K562 (cell line): ENCODE data around the gene IGSF8. TPM values are rescaled to one million over a fixed set of nuclear protein-coding genes. Genes with fewer than 3 reads are reported as not detected.

Experiments
- ATAC-seq: fragments of 200-7000 bp; cut with Tn5 transposase; 3 replicates; pipeline ENCODE4 v1.9.1; 2020; ENCODE audit warnings: moderate library complexity
- BruUV-seq: library from RNA; stranded (reverse); fragments of 400-500 nt; replicated peaks from 2 replicates; lab custom pipeline; 2021; lab: Mats Ljungman, UMichigan
- CTCF ChIA-PET: fragments of 300-600 bp; formaldehyde crosslinking; extraction: SDS; loops from one replicate; lab custom pipeline; 2021; ENCODE audit warnings: low intra/inter-chr PET ratio; lab: Yijun Ruan, JAX
- POLR2A ChIA-PET: fragments of 300-600, 350-650 bp; sonication (Branson Sonifier 250); formaldehyde crosslinking; extraction: SDS; loops from one replicate; lab custom pipeline; 2021; ENCODE audit warnings: antibody characterized with exemption, inconsistent platforms; lab: Yijun Ruan, JAX
- DNase-seq, 4 experiments: peaks; one replicate each; pipeline versions ENCODE4 v3.0.0 to v3.0.0-alpha.2; 2011 to 2018; ENCODE audit warnings: low spot score in 3 of 4, mixed read lengths in 3 of 4; ENCODE audit errors: extremely low read depth in 1 of 4
- FAIRE-seq: peaks from 2 replicates; lab custom pipeline; 2011; peaks lifted over from hg19 to GRCh38; lab: Jason Lieb, UNC
- H2AFZ ChIP-seq: 2 replicates; pipeline ENCODE4 v1.6.0; 2011; ENCODE audit warnings: low read depth, low read length, control low read depth, inconsistent platforms
- H3K27ac ChIP-seq: fragments of 200-600 bp; 3 replicates; pipeline ENCODE4 v1.8.0; 2011; ENCODE audit warnings: low read depth, mild to moderate bottlenecking, control low read depth, inconsistent platforms, low read length, moderate library complexity, mixed read lengths; ENCODE audit errors: extremely low read depth
- H3K27me3 ChIP-seq, 2 experiments: fragments of 300-600 bp in 1 of 2; 2 replicates in 1 of 2; 3 replicates in 1 of 2; pipeline versions ENCODE4 v1.6.0 to v1.8.0; 2011; ENCODE audit warnings: inconsistent platforms in 2 of 2, low read length in 2 of 2, mild to moderate bottlenecking in 1 of 2, mixed read lengths in 1 of 2, moderate library complexity in 1 of 2; ENCODE audit not compliant: control insufficient read depth in 2 of 2, insufficient read depth in 2 of 2
- H3K36me3 ChIP-seq: fragments of 300-600 bp; 3 replicates; pipeline ENCODE4 v1.8.0; 2011; ENCODE audit warnings: mild to moderate bottlenecking, low read length, inconsistent platforms; ENCODE audit not compliant: control insufficient read depth, insufficient read depth
- H3K4me1 ChIP-seq, 2 experiments: fragments of 200-600 bp in 1 of 2; replicated peaks in 1 of 2; 2 replicates in 1 of 2; 3 replicates in 1 of 2; pipeline versions ENCODE4 v1.5.1 to v1.8.0; 2011; ENCODE audit warnings: inconsistent platforms in 2 of 2, low read length in 2 of 2, mild to moderate bottlenecking in 1 of 2, mixed read lengths in 1 of 2, moderate library complexity in 1 of 2; ENCODE audit not compliant: control insufficient read depth in 2 of 2, insufficient read depth in 2 of 2
- H3K4me2 ChIP-seq: 2 replicates; pipeline ENCODE4 v1.6.1; 2011; ENCODE audit warnings: low read length, control low read depth, inconsistent platforms, mixed read lengths; ENCODE audit not compliant: insufficient read depth
- H3K4me3 ChIP-seq: fragments of 200-600 bp; sonication (generic), shearing (Covaris generic); 2 replicates; pipeline ENCODE4 v1.5.1; 2016; ENCODE audit warnings: control low read depth, inconsistent platforms
- H3K79me2 ChIP-seq: fragments of 200-600 bp; 3 replicates; pipeline ENCODE4 v1.8.0; 2011; ENCODE audit warnings: low read length, inconsistent platforms; ENCODE audit not compliant: control insufficient read depth, insufficient read depth
- H3K9ac ChIP-seq, 2 experiments: 2 replicates each; pipeline versions ENCODE4 v1.6.0 to v1.6.1; 2011; ENCODE audit warnings: low read depth in 2 of 2, low read length in 2 of 2, control low read depth in 1 of 2, inconsistent platforms in 1 of 2, mild to moderate bottlenecking in 1 of 2, mixed read lengths in 1 of 2; ENCODE audit not compliant: insufficient read depth in 1 of 2
- H3K9me1 ChIP-seq: one replicate; pipeline ENCODE4 v1.6.0; 2011; ENCODE audit warnings: inconsistent platforms, mild to moderate bottlenecking, low read length, moderate library complexity; ENCODE audit not compliant: control insufficient read depth, insufficient read depth
- H3K9me3 ChIP-seq: replicated peaks from 2 replicates; pipeline ENCODE4 v1.5.1; 2011; ENCODE audit warnings: low read depth, low read length, inconsistent platforms; ENCODE audit not compliant: control insufficient read depth, insufficient read depth
- H4K20me1 ChIP-seq: replicated peaks from 2 replicates; pipeline ENCODE4 v1.6.1; 2011; ENCODE audit warnings: low read length, inconsistent platforms, mixed read lengths; ENCODE audit not compliant: control insufficient read depth, insufficient read depth
- ATF1 ChIP-seq, 2 experiments: fragments of 450-650 bp in 1 of 2; IDR thresholded peaks; 2 replicates each; pipeline ENCODE4 v1.6.1; 2016; ENCODE audit warnings: missing compliant biosample characterization in 1 of 2, missing genetic modification characterization in 1 of 2
- BMI1 ChIP-seq: fragments of 150-350 bp; IDR thresholded peaks from 2 replicates; pipeline ENCODE4 v1.6.1; 2014; ENCODE audit warnings: low read length
- CBFB ChIP-seq: sonication (generic); formaldehyde crosslinking; IDR thresholded peaks from 2 replicates; pipeline ENCODE4 v1.4.0; 2020; ENCODE audit warnings: mild to moderate bottlenecking, missing genetic modification reagents
- DIDO1 ChIP-seq: fragments of 450-650 bp; IDR thresholded peaks from 2 replicates; pipeline ENCODE4 v1.6.1; 2016; ENCODE audit warnings: low read depth, missing biosample characterization, missing genetic modification characterization
- JUN ChIP-seq, 2 experiments: sonication (generic) in 1 of 2; formaldehyde crosslinking in 1 of 2; IDR thresholded peaks; 2 replicates each; pipeline versions ENCODE4 v1.6.1 to v1.8.0; 2012 to 2022; ENCODE audit warnings: borderline replicate concordance in 2 of 2, mild to moderate bottlenecking in 2 of 2, improper control_type of control experiment in 1 of 2, low read depth in 1 of 2, low read length in 1 of 2, missing genetic modification reagents in 1 of 2
- KLF16 ChIP-seq: IDR thresholded peaks from 2 replicates; pipeline ENCODE4 v1.6.1; 2016; ENCODE audit warnings: antibody characterized with exemption
- MAZ ChIP-seq, 2 experiments: fragments of 450-650 bp in 1 of 2; sonication (generic) in 1 of 2; formaldehyde crosslinking; IDR thresholded peaks in 1 of 2; conservative IDR thresholded peaks in 1 of 2; 2 replicates each; pipeline versions ENCODE4 v1.4.0 to v1.5.0; 2020; ENCODE audit warnings: mild to moderate bottlenecking in 1 of 2, missing genetic modification reagents in 1 of 2
- MYC ChIP-seq, 2 experiments: fragments of 250-450 bp in 1 of 2; sonication (Bioruptor Pico) in 1 of 2; IDR thresholded peaks; 2 replicates each; pipeline versions ENCODE4 v1.5.1 to v1.6.1; 2012 to 2021; ENCODE audit warnings: low read depth in 2 of 2, borderline replicate concordance in 1 of 2, improper control_type of control experiment in 1 of 2, low read length in 1 of 2, mild to moderate bottlenecking in 1 of 2, moderate library complexity in 1 of 2
- TEAD2 ChIP-seq: fragments of 450-650 bp; IDR thresholded peaks from 2 replicates; pipeline ENCODE4 v1.6.1; 2016; ENCODE audit warnings: missing genetic modification characterization, control low read depth, missing compliant biosample characterization
- ZNF76 ChIP-seq: fragments of 250-450 bp; sonication (Bioruptor Pico); IDR thresholded peaks from 2 replicates; pipeline ENCODE4 v1.4.0; 2020; ENCODE audit warnings: mild to moderate bottlenecking, moderate library complexity, borderline replicate concordance
- ZNF77 ChIP-seq: fragments of 250-450 bp; sonication (Bioruptor Pico); IDR thresholded peaks from 2 replicates; pipeline ENCODE4 v1.5.0; 2020
- WGBS: fragments of 100-300 bp; shearing (Covaris generic); methylation state at CpG from one replicate; pipeline ENCODE4 v1.1.6; 2016; ENCODE audit warnings: low coverage, mixed read lengths; ENCODE audit not compliant: insufficient coverage; ENCODE audit errors: missing lambda C conversion rate; 5-methylcytosine and 5-hydroxymethylcytosine counted together
- in situ Hi-C: fragments of 300-500 bp; cut with MboI; formaldehyde crosslinking; loops from 4 replicates; pipeline ENCODE4 v1.15.0; 2018; ENCODE audit warnings: inconsistent platforms, mixed read lengths
- intact Hi-C: fragments of 100-400 bp; cut with micrococcal nuclease; formaldehyde crosslinking; loops from 2 replicates; pipeline ENCODE4 v1.14.2; 2022
- polyA plus RNA-seq, 8 experiments: library from polyadenylated mRNA; depleted of rRNA in 4 of 8; stranded (reverse) in 5 of 8; unstranded in 3 of 8; fragments of >200 nt; fragmentation: Nextera tagmentation in 2 of 8; fragmentation: Illumina TruSeq in 1 of 8; extraction: Ambion mirVana in 2 of 8; extraction: Trizol in 1 of 8; gene quantifications; 2 replicates each; pipeline versions ENCODE4 v1.2.1 to v1.2.3, GENCODE V29; 2011 to 2014; ENCODE audit warnings: inconsistent platforms in 1 of 8, missing spikeins in 1 of 8
- total RNA-seq, 7 experiments: library from RNA; depleted of rRNA in 6 of 7; stranded (reverse); fragments of >200 nt in 6 of 7; fragmentation: Illumina TruSeq in 2 of 7; extraction: Trizol in 2 of 7; gene quantifications; 2 replicates each; pipeline versions ENCODE4 v1.2.1 to v1.2.3, GENCODE V29; 2011 to 2021; ENCODE audit warnings: low replicate concordance in 1 of 7
- TF ChIP-seq, protein P1 (sequence below): sonication (generic); formaldehyde crosslinking; IDR thresholded peaks from 2 replicates; pipeline ENCODE4 v1.8.1; 2022; ENCODE audit warnings: missing genetic modification reagents
- TF ChIP-seq, protein P2 (sequence below): IDR thresholded peaks from 2 replicates; pipeline ENCODE4 v1.6.1; 2016; ENCODE audit warnings: missing genetic modification characterization, missing compliant biosample characterization
- TF ChIP-seq, protein P3 (sequence below), 3 experiments: IDR thresholded peaks in 2 of 3; conservative IDR thresholded peaks in 1 of 3; 2 replicates each; pipeline ENCODE4 v1.5.1; 2011 to 2012; ENCODE audit warnings: low read length in 3 of 3, mild to moderate bottlenecking in 3 of 3, control low read depth in 2 of 3, improper control_type of control experiment in 1 of 3, inconsistent platforms in 1 of 3, low read depth in 1 of 3, mixed read lengths in 1 of 3, moderate library complexity in 1 of 3; ENCODE audit not compliant: insufficient read depth in 2 of 3

IGSF8 gene
- total and polyA plus RNA-seq, 9 of the 15 experiments (the other 6 are each of a cell fraction or from before 2014, with no cell fraction given), result 0.32 to 11.7 (median 3.2) TPM

DNA sequence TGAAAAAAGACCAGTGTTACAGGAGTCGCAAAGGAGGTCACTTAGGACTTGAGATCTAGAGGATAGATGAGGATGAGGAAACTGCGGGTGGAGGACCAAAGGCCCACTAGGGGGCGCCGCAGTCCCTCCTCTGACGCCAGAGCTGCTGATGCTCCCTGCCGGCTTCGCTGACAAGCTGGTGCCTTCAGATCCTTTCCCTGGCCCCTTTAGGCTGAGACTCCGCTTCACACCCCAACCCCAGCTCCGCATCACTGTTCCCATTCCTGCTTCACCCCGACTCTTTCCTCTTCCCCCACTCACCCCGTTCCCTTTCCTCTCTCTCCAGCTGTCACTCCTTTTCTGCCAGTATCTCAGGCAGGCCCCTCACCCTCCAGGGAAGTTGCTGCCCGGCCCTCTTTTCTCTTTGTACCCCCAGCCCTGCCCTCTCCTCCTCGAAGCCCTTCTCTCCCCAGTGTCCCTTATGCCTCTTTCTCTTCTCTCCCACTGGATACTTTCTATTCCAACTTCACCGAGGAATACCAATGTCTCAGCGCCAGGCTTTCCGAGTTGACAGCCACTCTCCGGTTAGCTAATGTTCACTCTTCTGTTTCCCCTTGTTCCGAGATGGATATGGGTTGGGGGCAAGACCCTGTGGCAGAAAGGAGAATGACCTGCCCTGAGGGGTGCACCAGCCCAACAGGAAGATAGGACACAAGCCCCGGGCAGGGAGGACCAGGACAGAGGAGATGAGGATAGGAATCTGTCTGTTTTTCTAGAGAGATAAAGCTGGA lies 12.5 kb downstream of the IGSF8 start:
- no peaks in the 10 kb centered on the region for H3K9me3 ChIP-seq
- peaks cover 0 to 16% of the 10 kb centered on the region in 2 experiments; a peak in 1 of 5 replicates for H3K4me1 ChIP-seq
- no peaks in the 10 kb centered on the region for H3K36me3 ChIP-seq
- no peak overlapping the region for H3K27ac ChIP-seq
- H3K4me3 ChIP-seq, result no peak overlapping the region
- H3K9ac ChIP-seq, result no peak overlapping the region
- in situ Hi-C loops, result no loop called here
- H3K27me3 ChIP-seq, result peaks cover 4 to 18% of the 10 kb centered on the region in 2 experiments; a peak in 3 of 5 replicates
- ChIA-PET CTCF (interaction anchor here (0.7 to 1.6 kb wide), 8 partner anchors 13 to 986 kb away, joined by 3 to 10 read pairs (median 4); partner anchors contain the start of gene IGSF8), POLR2A (interaction anchor here (0.6 to 1.6 kb wide), 6 partner anchors 11 to 205 kb away, joined by 3 to 7 read pairs (median 4); no protein-coding TSS in a partner anchor)
- FAIRE-seq (peak; percentile 92), DNase-seq (peak; percentile 86 to 90 (median 88)), ATAC-seq (peak; percentile 97)
- 22% methylated on average over 18 of the region's 19 CpGs for WGBS
- H3K9me1 ChIP-seq, result no peaks in the 10 kb centered on the region
- H3K79me2 ChIP-seq, result no peaks in the 10 kb centered on the region
- no peak overlapping the region for H3K4me2 ChIP-seq
- no peak overlapping the region for H2AFZ ChIP-seq
- peaks cover 7% of the 10 kb centered on the region; the same call in 1 of the 2 replicates for H4K20me1 ChIP-seq
- BruUV-seq, result no TSS peak
- intact Hi-C loops, result loop anchor here (1.0 kb wide), 2 partner anchors 77 to 290 kb away; no protein-coding TSS in a partner anchor
- TF ChIP-seq DIDO1 (tag) (0 out of 2 replicates have a peak, but pooled peaks have one; percentile 17), ZNF77 (CRISPR knock-in tag) (no peak), ZNF76 (no peak), BMI1 (no peak), TEAD2 (tag) (no peak), KLF16 (peak; percentile 51; the same call in 1 of the 2 replicates), JUN (IDR thresholded peaks at IDR 0.05; ENCODE audit: borderline replicate concordance, low read depth, low read length) (0 out of 2 replicates have a peak, but pooled peaks have one; percentile 50), JUN (CRISPR knock-in tag; IDR thresholded peaks at IDR 0.05; ENCODE audit: borderline replicate concordance) (no peak), CBFB (CRISPR knock-in tag) (no peak), MYC (IDR thresholded peaks at IDR 0.05; ENCODE audit: low read depth, low read length) (peak; percentile 31; the same call in 1 of the 2 replicates), MYC (CRISPR knock-in tag; IDR thresholded peaks at IDR 0.05; ENCODE audit: borderline replicate concordance, low read depth) (no peak), ATF1 (CRISPR knock-in tag; IDR thresholded peaks at IDR 0.05) (no peak), ATF1 (tag; IDR thresholded peaks at IDR 0.05) (peak; percentile 74), MAZ (CRISPR knock-in tag; conservative IDR thresholded peaks at IDR 0.05 in 1 of 2, IDR thresholded peaks at IDR 0.05 in 1 of 2) (peak in 1 of 2 experiments; percentile 42; a peak in 1 of 4 replicates)
- TF ChIP-seq, protein P1, sequence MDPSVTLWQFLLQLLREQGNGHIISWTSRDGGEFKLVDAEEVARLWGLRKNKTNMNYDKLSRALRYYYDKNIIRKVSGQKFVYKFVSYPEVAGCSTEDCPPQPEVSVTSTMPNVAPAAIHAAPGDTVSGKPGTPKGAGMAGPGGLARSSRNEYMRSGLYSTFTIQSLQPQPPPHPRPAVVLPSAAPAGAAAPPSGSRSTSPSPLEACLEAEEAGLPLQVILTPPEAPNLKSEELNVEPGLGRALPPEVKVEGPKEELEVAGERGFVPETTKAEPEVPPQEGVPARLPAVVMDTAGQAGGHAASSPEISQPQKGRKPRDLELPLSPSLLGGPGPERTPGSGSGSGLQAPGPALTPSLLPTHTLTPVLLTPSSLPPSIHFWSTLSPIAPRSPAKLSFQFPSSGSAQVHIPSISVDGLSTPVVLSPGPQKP (CRISPR knock-in tag), result no peak
- TF ChIP-seq, protein P2, sequence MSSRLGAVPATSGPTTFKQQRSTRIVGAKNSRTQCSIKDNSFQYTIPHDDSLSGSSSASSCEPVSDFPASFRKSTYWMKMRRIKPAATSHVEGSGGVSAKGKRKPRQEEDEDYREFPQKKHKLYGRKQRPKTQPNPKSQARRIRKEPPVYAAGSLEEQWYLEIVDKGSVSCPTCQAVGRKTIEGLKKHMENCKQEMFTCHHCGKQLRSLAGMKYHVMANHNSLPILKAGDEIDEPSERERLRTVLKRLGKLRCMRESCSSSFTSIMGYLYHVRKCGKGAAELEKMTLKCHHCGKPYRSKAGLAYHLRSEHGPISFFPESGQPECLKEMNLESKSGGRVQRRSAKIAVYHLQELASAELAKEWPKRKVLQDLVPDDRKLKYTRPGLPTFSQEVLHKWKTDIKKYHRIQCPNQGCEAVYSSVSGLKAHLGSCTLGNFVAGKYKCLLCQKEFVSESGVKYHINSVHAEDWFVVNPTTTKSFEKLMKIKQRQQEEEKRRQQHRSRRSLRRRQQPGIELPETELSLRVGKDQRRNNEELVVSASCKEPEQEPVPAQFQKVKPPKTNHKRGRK (tag), result peak; percentile 79
- TF ChIP-seq, protein P3, sequence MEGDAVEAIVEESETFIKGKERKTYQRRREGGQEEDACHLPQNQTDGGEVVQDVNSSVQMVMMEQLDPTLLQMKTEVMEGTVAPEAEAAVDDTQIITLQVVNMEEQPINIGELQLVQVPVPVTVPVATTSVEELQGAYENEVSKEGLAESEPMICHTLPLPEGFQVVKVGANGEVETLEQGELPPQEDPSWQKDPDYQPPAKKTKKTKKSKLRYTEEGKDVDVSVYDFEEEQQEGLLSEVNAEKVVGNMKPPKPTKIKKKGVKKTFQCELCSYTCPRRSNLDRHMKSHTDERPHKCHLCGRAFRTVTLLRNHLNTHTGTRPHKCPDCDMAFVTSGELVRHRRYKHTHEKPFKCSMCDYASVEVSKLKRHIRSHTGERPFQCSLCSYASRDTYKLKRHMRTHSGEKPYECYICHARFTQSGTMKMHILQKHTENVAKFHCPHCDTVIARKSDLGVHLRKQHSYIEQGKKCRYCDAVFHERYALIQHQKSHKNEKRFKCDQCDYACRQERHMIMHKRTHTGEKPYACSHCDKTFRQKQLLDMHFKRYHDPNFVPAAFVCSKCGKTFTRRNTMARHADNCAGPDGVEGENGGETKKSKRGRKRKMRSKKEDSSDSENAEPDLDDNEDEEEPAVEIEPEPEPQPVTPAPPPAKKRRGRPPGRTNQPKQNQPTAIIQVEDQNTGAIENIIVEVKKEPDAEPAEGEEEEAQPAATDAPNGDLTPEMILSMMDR (IDR thresholded peaks at IDR 0.05 in 2 of 3, conservative IDR thresholded peaks at IDR 0.05 in 1 of 3; ENCODE audit: insufficient read depth in 2 of 3, low read depth in 1 of 3, low read length in 3 of 3), result peak; percentile 95 to 97 (median 96)
